Stimulated activated CD8-positive, alpha-beta memory T cell treated with anti-CD3 and anti-CD28 coated beads, Interleukin-2, amount 100 ng/mL, for 1 hour (primary cell): ENCODE measurements around the gene CCL22.
"Not testable (repeated sequence)": the region's sequence is repeated elsewhere in the genome, so short reads cannot be mapped to it uniquely, and the experiment has no call there.

Experiments
- DNase-seq, 2 donors: peaks; one replicate each; pipeline ENCODE4 v3.0.0-alpha.2; 2020; ENCODE audit warnings: low read depth in 2 of 2

CCL22 gene

DNA sequence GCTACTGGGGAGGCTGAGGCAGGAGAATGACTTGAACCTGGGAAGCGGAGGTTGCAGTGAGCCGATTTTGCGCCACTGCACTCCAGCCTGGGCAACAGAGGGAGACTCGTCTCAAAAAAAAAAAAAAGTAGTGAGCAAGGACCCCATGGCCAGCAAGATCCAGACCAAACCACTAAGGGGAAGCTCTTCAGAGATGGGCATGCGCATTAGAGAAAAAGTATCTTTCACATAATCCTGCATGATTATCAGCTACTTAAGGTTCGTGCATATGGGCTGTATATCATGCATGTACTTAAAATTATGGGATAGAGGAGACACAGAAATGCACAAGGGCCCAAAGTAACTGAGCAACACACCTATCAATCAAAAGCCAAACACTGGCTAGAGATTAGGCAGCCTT lies 10.7 kb upstream of the CCL22 start:
- no peak for DNase-seq

DNA sequence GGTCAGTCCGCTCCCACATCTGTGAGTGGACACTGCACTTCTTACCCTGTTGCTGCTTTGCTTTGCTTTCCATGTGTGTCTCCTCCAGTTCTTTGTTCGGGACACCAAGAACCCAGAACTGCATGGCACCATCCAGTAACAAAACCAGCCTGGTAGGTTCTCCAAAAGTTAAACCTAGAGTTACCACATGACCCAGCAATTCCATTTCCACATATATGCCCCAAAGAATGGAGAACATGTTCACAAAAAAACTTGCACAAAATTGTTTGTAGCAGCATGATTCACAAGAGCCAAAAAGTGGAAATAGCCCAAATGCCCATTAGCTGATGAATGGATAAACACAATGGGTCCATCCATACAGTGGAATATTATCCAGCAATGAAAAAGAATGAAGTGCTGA lies 10.3 kb upstream of the CCL22 start:
- no peak for DNase-seq

DNA sequence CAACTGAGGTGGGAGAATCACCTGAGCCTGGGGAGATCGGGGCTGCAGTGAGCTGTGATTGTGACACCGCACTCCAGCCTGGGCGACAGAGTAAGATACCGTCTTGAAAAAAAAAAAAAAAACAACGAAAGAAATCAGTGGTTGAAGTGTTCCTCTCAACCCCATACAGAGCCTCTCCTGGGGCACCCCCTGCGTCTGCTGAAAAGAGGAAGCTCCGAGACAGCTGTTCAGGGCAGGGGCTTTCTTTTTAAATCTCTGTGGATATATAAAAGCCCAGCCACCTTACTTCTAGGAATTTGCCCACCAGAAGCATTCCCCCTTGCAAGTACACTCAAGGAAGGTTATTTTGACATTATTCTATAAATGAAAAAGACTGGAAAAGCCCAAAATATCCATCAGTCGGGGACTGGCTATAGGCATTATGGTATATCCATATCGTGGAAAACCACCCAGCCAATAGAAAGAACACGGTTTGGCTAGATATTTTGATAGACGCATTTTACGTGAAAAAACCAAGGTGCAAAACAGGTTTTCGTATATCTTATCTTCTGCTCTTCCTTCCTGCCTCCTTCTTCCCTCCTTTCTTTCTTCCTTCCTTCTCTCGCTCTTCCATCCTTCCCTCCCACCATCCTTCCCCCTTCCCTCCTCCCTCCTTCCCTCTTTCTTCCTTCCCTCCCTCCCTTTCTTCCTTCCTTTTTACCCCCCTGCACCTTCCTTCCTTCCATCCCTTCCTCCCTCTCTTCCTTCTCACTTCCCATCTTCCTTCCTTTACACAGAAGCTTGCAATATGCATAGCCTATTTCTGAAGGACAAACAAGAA lies 9.2 kb upstream of the CCL22 start:
- DNase-seq: no peak

DNA sequence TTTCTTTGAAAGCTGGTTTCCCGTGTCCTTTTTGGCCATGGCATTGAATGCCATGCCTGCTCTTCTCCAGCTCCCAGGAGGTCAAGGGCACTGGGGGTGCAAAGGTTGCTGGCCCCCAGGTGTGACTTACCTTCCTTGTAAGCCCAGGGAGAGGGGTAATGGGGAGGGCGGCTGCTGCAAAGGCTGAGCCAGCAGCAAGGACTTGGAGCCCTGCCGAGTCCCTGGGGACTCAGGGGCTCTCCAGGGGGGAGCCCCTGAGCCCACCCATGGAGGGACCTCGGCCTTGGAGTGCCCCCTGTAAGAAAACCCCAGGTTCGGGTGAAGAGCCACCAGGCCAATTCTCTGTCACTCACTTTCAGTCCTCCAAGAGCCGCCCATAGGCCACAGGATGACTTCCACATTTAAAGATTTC lies 5.9 kb upstream of the CCL22 start:
- no peak for DNase-seq

DNA sequence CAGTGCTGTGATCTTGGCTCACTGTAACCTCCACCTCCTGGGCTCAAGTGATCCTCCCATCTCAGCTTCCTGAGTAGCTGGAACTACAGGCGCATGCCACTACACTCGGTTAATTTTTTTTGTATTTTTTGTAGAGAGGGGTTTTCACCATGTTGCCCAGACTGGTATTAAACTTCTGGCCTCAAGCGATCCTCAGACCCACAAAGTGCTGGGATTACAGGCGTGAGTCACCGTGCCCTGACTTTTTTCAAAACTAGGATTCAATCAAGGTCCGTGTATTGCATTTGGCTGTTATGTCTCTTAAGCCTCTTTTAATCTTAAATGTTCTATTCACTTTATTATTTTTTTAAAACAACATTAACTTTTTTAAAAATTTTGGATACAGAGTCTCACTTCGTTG lies 4.3 kb upstream of the CCL22 start:
- DNase-seq: no peak

DNA sequence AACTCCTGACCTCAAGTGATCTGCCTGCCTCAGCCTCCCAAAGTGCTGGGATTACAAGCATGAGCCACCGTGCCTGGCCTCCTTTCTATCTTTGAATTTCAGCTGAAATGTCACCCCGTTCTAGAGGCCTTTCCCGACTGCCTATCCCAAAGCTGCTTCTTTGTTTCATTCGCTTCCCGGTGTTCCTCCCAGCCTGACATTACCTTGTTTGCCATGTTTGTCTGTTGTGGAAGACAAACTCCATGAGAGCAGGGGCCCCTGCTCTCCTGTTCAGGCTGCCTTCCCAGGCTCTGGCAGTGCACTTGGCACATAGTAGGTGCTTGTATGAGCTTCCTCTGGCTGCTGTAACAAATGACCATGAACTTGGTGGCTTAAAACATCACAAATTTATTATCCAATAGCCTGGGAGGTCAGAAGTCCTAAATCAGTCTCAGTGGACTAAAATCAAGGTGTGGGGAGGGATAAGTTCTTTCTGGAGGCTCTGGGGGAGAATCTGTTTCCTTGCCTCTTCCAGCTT lies 2.6 kb upstream of the CCL22 start:
- no peak for DNase-seq

DNA sequence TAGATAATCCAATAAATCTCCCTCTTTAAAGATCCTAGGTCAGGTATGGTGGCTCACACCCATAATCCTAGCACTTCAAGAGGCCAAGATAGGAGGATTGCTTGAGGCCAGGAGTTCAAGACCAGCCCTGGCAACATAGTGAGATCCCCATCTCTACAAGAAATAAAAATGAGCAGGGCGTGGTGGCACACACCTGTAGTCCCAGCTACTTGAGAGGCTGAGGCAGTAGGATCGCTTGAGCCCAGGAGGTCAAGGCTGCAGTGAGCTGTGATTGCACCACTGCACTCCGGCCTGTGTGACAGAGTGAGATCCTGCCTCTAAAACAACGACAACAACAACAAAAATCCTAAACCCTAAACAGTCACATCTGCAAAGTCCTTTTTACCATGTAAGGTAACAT lies 2.0 kb upstream of the CCL22 start:
- DNase-seq: no peak

DNA sequence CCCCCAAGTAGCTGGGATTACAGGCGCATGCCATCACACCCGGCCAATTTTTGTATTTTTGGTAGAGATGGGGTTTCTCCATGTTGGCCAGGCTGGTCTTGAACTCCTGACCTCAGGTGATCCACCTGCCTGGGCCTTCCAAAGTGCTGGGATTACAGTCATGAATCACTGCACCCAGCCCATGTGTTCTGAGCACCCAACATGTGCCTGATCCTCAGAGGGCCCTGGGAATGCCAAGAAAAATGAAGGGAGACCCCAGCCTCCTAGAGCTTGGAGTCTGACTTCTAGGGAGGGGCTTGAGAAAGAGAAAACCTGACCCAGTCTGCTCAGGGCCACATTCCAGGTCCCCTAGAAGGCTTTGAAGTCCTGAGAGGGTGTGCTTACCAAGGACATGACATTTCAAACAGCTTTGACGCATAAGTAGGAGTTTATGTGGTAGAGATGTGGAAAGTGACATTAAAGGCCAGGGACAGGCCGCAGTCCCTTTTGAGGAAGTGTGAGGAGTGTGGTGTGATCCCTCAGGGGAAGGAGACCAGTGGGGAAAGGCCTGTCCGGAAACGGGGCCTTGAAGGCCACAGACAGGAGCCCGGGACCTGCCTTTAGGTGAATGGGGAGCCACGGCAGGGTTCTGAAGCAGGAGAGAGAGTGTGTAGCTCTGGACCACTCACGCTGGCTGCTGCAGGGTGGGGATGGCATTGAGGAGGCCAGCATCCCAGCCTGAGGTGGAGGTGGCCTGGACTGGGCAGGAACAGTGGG lies 1.1 kb upstream of the CCL22 start:
- no peak for DNase-seq

DNA sequence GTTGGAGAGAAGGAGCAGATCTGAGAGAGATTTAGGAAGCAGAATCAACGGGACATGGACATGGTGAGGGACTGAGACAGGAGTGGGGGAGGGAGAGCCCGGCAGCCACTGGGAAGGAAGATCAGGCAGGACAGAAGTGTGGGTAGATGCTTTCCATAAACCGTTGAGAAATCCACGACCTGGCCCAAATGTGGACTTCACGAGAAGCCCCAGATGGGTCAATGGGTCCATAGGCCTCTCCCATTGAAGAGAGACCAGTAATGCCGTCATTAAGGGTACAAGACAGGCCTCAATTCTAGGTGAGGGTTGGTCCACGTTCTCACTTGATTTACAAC lies 530 bp upstream of the CCL22 start:
- DNase-seq: no peak

DNA sequence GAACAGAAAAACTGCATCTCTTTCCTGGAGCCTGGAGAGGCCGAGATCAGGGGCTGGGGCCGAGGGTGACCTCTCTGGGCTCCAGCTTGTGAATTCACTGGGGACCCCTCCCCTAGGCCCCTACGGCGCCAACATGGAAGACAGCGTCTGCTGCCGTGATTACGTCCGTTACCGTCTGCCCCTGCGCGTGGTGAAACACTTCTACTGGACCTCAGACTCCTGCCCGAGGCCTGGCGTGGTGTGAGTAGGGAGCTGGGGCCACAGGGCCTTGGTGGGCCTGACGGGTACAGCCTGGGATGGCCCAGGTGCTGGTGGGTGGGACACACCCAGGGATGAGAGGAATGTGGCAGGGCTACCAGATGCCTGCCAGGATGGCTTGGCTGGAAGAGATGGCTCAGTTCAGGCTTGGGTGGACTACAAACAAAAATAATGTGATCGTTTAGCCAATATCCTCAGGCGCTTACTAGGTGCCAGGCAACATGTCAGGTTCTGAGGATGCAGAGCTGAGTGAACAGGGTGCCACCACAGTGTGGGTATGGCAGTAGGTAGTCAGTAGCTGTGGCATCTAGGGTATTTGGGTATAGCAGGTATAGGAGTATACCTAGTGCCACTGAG lies 1.8 kb downstream of the CCL22 start:
- DNase-seq: no peak

DNA sequence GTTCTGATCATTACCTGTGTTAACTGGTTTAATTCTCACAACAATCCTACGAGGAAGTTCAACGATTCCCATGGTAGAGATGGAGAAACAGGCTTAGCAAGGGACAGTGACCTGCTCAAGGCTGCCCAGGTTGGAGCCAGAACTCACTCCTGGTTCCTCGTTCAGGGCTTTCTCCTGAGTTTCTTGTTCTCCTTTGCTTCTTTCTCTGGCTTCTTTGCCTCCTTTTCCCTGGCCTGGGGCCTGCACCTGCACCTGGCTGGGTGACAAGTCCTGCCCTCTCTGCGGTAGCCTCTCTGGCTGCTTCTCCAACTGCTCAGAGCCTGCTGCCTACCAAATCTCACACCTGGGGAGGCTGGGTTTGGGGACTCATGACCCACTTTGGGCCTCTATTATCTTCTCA lies 2.8 kb downstream of the CCL22 start:
- DNase-seq: no peak

DNA sequence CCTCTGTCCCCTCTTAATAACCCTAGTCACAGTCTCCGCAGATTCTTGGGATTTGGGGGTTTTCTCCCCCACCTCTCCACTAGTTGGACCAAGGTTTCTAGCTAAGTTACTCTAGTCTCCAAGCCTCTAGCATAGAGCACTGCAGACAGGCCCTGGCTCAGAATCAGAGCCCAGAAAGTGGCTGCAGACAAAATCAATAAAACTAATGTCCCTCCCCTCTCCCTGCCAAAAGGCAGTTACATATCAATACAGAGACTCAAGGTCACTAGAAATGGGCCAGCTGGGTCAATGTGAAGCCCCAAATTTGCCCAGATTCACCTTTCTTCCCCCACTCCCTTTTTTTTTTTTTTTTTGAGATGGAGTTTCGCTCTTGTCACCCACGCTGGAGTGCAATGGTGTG lies 5.6 kb downstream of the CCL22 start:
- no peak for DNase-seq

DNA sequence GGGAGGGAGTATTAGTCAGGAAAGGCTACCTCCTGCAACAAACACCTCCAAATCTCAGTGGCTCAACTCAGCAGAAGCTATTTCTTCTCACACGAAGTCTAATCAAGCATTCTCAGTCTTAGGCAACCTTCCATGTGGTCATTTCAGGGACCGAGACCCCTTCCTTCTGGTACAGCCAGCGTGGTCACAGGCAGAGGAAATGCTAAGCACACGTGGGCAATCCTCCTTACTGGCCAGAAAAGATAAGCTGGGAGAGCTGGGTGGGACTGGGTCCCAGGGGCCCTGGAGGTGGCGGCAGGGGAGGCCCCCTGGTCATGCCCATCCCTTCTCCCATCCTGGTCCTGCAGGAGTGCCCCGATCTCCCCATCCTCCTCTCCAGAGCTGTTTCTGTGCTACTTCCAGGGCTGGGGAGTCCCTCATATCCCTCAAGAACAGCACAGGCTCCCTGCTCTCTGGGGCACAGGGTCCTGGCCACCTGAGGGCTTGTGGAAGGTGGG lies 8.0 kb downstream of the CCL22 start:
- DNase-seq: no peak

DNA sequence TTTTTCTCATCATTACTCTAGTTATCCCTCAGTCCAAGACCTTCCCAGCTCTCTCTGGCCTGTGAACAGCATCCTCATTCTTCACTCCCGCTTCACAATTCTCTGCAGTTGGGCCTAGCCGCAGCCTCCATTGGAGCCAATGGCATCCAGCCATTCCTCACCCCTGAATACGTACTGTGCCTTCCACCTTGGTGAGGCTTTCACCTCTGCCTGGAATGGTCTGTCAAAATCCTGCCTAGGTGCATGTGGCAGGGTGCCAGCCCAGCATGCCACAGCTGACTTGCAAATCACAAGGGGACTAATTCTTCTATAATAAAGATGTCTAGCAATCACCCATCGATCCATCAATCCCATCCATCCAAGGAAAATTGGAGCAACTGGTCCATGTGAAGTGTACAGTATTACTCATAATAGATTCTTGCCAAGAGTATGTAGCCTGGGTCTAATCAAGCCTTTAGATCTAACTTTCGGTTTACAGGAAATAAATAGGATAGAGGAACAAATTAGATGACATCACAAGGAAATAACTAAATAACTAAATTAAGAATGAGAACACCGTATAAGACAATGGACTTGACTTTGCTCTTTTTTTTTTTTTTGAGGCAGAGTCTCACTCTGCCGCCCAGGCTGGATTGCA lies 8.7 kb downstream of the CCL22 start:
- DNase-seq: no peak

DNA sequence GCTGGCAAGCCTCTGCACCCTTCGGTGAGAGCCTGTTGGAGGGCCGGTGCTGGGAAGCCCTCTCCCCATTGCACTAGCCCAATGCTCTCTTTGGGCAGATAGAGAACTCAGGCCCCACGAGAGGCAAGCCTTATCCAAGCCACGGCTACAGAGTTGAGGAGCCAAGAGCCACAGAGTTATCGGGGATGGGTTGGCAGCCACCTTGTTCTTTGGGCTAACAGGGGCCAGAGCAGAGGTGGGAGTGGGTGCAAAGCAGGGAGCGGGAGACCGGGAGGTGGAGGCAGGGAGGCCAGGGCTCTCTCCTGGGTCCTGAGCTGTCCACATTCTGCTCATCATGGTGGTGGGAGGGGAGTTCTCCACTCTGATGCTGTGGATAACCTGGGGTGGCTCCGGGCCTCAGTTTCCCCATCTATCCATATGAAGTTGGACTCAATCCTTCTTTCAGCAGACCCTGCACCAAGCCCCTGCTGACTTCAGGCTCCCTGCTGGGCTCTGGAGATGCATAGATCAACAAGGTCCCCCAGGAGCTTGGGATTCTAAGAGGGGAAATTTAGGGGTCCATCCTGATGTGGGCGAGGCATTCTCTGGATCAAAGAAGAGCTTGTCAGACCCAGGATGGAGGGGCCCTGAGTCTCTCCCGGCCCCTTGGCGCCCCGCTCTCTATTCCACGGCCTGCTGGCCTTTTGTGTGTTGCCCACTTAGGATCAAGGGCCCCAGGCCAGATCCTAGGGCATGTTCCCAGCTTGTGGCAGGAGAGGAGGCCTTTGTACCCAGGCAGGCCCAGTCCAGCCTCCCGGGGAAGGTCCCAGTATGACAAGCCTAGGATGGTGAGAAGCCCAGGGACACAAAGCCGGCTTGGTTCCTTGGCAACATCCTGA lies 13.2 kb downstream of the CCL22 start:
- no peak for DNase-seq

DNA sequence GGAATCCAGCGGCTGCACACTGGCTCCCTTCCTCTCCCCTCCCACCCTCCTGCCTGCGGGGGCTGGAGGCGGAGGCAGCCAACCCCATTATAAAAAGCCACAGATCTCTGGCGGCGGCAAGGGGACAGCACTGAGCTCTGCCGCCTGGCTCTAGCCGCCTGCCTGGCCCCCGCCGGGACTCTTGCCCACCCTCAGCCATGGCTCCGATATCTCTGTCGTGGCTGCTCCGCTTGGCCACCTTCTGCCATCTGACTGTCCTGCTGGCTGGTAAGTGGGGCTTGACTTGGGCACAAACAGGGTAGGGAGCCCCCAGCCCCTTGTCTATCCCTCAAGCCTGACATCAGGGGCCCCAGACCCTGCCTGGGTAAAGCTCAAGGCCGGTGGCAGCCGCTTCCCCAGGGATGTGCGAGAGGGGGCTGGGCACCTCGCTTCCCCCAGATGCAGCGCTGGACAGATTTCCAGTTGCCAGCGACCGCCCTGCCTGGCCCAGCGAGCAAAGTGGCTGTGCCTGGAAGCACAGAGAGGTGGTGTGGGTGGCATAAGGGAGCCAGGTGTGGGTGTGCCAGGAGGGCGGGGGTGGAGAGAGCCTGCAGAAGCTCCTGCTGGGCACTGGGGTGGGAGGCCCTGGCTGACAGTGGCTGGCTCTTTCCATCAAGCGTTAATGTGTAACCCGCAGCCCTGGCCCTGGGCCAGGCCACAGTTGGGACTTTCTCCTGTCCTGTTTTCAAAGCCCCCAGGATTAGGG lies 14.0 kb downstream of the CCL22 start, which contains the start of gene CX3CL1:
CX3CL1 (plus strand) TSS at position 119 of the 745 bp plus-strand sequence; CDS start at position 198, 79 bp downstream.
- no peak for DNase-seq

DNA sequence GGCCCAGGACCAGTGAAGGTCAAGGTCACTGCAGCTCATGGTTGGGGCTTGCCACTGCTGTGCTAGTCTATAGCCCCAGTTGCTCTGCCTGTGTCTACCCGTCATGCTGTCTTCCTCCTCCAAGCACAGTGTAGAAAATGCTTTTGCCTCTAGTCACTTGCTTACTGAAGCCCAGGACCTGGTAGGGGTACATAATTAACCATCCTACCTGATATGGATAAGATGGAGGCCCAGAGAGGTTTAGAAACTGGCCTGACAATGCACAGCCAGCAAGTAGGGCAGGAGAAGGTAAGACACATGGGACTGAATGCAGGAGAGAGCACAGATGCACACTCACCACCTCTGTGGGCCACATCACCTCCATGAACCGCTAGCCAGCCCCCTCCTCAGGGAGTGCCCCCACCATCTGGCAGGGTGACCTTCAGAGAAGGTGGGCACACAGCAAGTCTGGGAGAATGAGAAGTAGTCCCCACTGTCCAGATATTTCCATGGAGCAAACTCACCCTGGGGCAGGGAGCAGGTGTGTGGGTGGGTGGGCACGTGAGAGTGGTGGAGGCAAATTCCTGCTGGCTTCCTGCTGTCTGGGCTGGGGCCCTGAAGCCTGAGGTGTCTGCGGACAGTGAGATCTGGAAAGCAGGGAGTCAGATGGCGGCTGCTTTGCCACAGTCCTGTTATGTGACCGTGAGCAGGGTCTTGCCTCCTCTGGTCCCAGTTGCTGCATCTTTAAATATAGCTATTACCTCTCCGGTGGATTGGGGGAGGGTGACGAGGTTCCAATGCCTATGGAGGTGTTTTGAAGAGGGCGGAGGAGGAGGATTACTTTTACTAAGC lies 14.7 kb downstream of the CCL22 start:
- no peak for DNase-seq

DNA sequence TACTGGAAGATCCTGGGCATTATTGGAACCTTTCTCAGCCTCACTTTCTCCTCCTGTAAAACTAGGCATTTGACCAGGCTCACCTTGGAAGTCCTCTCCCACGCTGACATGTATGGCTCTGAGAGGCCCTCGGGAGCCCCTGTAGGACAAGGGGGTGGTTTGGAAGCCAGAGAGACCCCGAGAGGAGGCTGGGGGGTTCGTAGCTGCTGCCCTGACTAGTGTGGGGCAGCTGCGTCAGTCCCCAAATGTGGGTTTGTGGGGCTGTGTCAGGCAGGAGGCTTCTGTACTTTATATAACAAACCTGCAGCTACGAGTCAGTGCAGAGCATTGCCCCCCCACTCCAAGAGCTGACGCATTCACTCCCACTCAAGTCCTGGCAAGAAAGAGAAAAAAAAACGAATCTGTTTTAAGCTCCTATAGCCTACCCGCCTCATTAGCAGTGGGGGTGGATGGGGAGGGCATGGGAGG lies 15.5 kb downstream of the CCL22 start:
- no peak for DNase-seq

DNA sequence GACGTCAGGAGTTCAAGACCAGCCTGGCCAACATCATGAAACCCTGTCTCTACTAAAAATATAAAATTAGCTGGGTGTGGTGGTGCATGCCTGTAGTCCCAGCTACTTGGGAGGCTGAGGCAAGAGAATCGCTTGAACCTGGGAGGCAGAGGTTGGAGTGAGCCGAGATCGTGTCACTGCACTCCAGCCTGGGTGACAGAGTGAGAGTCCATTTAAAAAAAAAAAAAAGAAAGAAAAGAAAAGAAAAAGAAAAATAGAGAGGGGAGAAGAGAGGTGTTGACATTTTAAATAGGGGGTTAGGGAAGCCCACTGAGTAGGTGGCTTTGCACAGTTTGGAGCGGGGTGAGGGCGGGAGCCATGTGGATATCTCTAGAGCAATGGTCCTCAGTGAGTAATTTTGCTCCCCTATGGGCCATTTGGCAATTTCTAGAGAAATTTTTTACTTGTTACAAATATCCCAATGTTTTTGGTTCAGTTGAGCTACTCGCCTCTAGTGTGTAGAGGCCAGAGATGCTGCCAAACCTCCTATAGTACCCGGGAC lies 16.4 kb downstream of the CCL22 start:
- not testable (repeated sequence) for DNase-seq
